Mesothelial cell of epicardium (in vitro differentiated cells): ENCODE measurements around the gene CHCHD10. TPM values are rescaled to one million over a fixed set of nuclear protein-coding genes. Genes with fewer than 3 reads are reported as not detected.
"Not testable (repeated sequence)": the region's sequence is repeated elsewhere in the genome, so short reads cannot be mapped to it uniquely, and the experiment has no call there.

Experiments used
- DNase-seq, 2 experiments: peaks; one replicate each; pipeline ENCODE4 v3.0.0; 2021; ENCODE audit warnings: low spot score in 2 of 2; ENCODE audit not compliant: unreplicated experiment in 2 of 2
- H3K27ac Mint-ChIP-seq: 2 replicates; pipeline ENCODE4 v1.8.0; 2021; ENCODE audit warnings: mixed read lengths
- H3K27me3 Mint-ChIP-seq: 2 replicates; pipeline ENCODE4 v1.8.0; 2021; ENCODE audit warnings: low read depth, mixed read lengths
- H3K36me3 Mint-ChIP-seq: 2 replicates; pipeline ENCODE4 v1.8.0; 2021; ENCODE audit warnings: mixed read lengths
- H3K4me1 Mint-ChIP-seq: 2 replicates; pipeline ENCODE4 v1.8.0; 2021; ENCODE audit warnings: mixed read lengths
- H3K4me3 Mint-ChIP-seq: 2 replicates; pipeline ENCODE4 v1.8.0; 2021; ENCODE audit warnings: mild to moderate bottlenecking, moderate library complexity, mixed read lengths
- H3K9me3 Mint-ChIP-seq: 2 replicates; pipeline ENCODE4 v1.8.0; 2021; ENCODE audit warnings: mixed read lengths
- total RNA-seq: library from RNA; stranded (reverse); gene quantifications from 3 replicates; pipeline ENCODE4 v1.2.1, GENCODE V29; 2021
- TF ChIP-seq, protein P1 (sequence below): fragments of 200-600 bp; sonication (generic); IDR thresholded peaks from one replicate; pipeline ENCODE4 v1.5.0; 2021; ENCODE audit warnings: antibody characterized with exemption; ENCODE audit not compliant: unreplicated experiment

CHCHD10 gene
- total RNA-seq, 1 donor from 2014 or later = 61.8 TPM

DNA sequence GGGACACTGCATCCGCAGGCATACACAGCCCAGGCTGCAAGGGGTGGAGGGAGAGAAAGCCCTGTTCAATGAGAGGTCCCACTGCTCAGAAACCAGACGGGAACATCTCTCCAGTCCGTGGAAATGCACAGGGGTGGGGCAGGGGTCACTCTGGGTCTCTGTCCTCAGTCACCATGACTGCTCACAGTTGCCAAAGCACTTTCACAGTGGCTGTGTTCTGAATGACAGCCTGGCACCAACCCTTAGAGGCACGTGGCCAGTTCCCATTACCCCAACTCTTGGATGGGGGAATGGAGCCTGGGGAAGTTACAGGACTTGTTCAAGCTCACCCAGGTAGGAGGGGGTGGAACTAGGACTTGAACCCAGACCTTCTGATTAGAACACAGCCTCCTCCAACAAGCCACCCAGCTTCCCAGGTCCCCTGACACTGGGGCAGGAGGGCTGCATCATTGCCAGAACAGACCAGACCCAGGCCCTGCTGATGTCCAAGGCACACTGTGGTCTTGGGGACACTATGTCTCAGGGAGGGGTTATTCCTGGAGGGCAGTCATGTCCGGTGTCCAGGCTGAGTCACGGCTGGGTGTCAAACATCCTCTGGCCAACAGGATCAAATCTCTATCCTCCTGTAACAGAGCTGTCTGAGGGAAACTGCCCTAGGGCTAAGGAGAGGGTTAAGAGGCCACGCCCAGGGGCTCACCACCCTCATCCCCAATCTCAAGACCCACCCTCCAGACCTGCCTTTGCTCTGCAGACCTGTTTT, 25.1 kb downstream of the CHCHD10 start:
- H3K4me3 Mint-ChIP-seq = no peak overlapping the region
- no peak for DNase-seq
- no peaks in the 10 kb centered on the region for H3K4me1 Mint-ChIP-seq
- H3K9me3 Mint-ChIP-seq = peaks cover 12% of the 10 kb centered on the region
- TF ChIP-seq, protein P1, sequence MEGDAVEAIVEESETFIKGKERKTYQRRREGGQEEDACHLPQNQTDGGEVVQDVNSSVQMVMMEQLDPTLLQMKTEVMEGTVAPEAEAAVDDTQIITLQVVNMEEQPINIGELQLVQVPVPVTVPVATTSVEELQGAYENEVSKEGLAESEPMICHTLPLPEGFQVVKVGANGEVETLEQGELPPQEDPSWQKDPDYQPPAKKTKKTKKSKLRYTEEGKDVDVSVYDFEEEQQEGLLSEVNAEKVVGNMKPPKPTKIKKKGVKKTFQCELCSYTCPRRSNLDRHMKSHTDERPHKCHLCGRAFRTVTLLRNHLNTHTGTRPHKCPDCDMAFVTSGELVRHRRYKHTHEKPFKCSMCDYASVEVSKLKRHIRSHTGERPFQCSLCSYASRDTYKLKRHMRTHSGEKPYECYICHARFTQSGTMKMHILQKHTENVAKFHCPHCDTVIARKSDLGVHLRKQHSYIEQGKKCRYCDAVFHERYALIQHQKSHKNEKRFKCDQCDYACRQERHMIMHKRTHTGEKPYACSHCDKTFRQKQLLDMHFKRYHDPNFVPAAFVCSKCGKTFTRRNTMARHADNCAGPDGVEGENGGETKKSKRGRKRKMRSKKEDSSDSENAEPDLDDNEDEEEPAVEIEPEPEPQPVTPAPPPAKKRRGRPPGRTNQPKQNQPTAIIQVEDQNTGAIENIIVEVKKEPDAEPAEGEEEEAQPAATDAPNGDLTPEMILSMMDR = no peak
- H3K27ac Mint-ChIP-seq = no peak overlapping the region
- no peaks in the 10 kb centered on the region for H3K27me3 Mint-ChIP-seq
- H3K36me3 Mint-ChIP-seq = peaks cover 39% of the 10 kb centered on the region

DNA sequence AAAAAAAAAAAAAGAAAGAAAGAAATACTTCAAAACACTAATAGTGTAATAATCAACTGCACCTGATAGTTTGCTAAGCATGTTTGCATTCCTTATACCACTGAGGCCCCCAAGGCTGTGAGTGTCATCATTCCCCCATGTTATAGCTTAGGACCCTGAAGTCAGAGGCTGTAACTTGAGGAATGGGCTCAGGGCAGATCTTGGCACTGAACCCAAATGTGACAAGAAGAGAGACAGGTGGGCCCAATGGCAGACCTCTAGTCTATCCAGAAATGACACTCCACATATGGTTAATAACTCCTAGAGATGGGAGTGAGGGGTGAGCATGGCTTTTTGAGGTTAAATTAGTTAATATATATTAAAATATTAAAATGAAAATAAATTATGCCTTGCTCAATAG, 30.1 kb downstream of the CHCHD10 start:
- Mint-ChIP-seq H3K4me1 (no peaks in the 10 kb centered on the region), H3K4me3 (no peak overlapping the region), H3K27ac (no peak overlapping the region), H3K9me3 (no peaks in the 10 kb centered on the region), H3K36me3 (peaks cover 10% of the 10 kb centered on the region), H3K27me3 (no peaks in the 10 kb centered on the region)
- TF ChIP-seq, protein P1 = no peak
- no peak for DNase-seq

DNA sequence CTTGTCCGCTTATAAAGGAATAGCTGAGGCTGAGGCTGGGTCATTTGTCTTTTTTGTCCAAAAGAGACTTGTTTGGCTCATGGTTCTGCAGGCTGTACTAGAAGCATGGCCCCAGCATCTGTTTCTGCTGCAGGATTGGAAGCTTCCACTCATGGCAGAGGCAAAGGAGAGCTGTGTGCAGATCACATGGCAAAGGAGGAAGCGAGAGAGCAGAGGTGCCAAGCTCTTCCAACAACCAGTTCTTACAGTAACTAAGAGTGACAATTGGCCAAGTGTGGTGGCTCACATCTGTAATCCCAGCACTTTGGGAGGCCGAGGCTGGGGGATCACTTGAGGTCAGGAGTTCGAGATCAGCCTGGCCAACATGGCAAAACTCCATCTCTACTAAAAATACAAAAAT, 39.7 kb downstream of the CHCHD10 start:
- not testable (repeated sequence) for DNase-seq, H3K27me3 Mint-ChIP-seq, H3K4me1 Mint-ChIP-seq, H3K27ac Mint-ChIP-seq, H3K36me3 Mint-ChIP-seq, H3K9me3 Mint-ChIP-seq, H3K4me3 Mint-ChIP-seq

DNA sequence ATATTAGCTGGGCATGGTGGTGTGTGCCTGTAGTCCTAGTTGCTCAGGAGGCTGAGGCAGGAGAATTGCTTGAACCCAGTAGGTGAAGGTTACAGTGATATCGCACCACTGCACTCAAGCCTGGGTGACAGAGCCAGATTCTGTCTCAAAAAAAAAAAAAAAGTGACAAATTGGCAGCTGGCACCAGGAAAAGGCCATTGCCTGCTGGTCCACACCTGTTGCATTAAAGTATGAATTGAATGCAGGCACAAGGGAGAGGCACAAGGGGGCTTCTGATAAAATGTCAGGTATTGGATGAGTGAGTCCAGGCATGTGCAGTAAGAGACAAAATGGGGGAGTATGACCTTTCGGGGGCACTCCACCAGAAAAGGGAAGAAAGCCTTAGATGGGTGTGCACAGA, 45.0 kb downstream of the CHCHD10 start:
- Mint-ChIP-seq H3K9me3 (no peaks in the 10 kb centered on the region), H3K27ac (no peak overlapping the region), H3K4me3 (no peak overlapping the region), H3K4me1 (peaks cover 2% of the 10 kb centered on the region), H3K27me3 (no peaks in the 10 kb centered on the region), H3K36me3 (no peaks in the 10 kb centered on the region)
- TF ChIP-seq, protein P1 = no peak
- no peak for DNase-seq

DNA sequence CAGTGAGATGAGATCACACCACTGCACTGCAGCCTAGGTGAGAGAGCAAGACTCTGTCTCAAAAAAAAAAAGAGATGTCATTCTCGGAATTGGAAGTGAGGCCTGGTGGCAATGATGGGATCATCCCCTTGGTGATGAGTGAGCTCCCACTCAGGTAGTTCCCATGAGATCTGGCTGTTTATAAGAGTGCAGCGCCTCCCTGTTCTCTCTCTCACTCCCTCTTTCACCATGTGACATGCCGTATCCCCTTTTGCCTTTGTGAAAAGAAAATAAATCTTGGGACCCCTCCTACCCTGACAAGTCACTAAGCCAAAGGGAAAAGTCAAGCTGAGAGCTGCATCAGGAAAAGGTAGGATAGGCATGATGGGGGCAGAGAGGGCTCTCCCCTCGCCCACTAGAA, 45.6 kb downstream of the CHCHD10 start:
- H3K27ac Mint-ChIP-seq = no peak overlapping the region
- H3K4me3 Mint-ChIP-seq = no peak overlapping the region

DNA sequence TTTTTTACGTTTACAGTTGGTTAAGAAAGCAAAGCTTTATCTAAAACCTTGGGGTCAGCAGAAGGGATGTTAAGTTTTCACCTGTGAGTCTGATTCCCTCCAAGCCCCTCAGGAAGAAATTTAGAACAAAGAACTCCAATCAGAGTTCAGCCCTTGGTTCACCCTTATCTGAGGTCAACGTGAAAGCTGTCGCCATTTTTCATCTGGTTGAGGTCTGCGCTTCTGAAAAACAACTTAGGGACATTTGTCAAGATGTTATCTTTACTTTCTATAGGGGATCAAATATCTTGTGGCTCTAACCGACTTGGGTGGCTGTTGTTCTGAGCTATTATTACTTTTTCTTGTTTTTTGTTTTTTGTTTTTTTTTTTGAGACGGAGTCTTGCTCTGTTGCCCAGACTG, 46.9 kb downstream of the CHCHD10 start:
- Mint-ChIP-seq H3K4me3 (no peak overlapping the region), H3K9me3 (no peaks in the 10 kb centered on the region), H3K4me1 (peaks cover 9% of the 10 kb centered on the region), H3K36me3 (no peaks in the 10 kb centered on the region), H3K27me3 (no peaks in the 10 kb centered on the region), H3K27ac (no peak overlapping the region)
- TF ChIP-seq, protein P1 = no peak
- no peak for DNase-seq

More for the DNA sequence above, 45.6 kb downstream of the CHCHD10 start:
- H3K4me1 Mint-ChIP-seq = peaks cover 7% of the 10 kb centered on the region
- H3K36me3 Mint-ChIP-seq = no peaks in the 10 kb centered on the region
- no peaks in the 10 kb centered on the region for H3K9me3 Mint-ChIP-seq
- TF ChIP-seq, protein P1 = no peak
- no peaks in the 10 kb centered on the region for H3K27me3 Mint-ChIP-seq
- DNase-seq = no peak
